A673 (cell line): ENCODE data around the gene LRRC8B.

ENCODE experiments used
- EZH2 ChIP-seq: fragments of 200-600 bp; sonication (generic); IDR thresholded peaks from 2 replicates; pipeline ENCODE4 v1.6.1; 2017; ENCODE audit warnings: borderline replicate concordance, low read depth, mild to moderate bottlenecking, mixed read lengths, antibody characterized with exemption, low read length; ENCODE audit not compliant: poor library complexity, severe bottlenecking
- TF ChIP-seq, protein P1 (sequence below): fragments of 300-800, 200-600 bp; sonication (generic); conservative IDR thresholded peaks from 2 replicates; pipeline ENCODE4 v1.5.1; 2017; ENCODE audit warnings: low read depth, mild to moderate bottlenecking, antibody characterized with exemption, low read length, moderate library complexity, mixed read lengths

- TF ChIP-seq, protein P1, sequence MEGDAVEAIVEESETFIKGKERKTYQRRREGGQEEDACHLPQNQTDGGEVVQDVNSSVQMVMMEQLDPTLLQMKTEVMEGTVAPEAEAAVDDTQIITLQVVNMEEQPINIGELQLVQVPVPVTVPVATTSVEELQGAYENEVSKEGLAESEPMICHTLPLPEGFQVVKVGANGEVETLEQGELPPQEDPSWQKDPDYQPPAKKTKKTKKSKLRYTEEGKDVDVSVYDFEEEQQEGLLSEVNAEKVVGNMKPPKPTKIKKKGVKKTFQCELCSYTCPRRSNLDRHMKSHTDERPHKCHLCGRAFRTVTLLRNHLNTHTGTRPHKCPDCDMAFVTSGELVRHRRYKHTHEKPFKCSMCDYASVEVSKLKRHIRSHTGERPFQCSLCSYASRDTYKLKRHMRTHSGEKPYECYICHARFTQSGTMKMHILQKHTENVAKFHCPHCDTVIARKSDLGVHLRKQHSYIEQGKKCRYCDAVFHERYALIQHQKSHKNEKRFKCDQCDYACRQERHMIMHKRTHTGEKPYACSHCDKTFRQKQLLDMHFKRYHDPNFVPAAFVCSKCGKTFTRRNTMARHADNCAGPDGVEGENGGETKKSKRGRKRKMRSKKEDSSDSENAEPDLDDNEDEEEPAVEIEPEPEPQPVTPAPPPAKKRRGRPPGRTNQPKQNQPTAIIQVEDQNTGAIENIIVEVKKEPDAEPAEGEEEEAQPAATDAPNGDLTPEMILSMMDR: no peak
- no peak for TF ChIP-seq EZH2
Observed at GRCh38 chr1:89581859-89582258, 57.2 kb downstream of the LRRC8B start.
